SJSA1 (cell line): ENCODE measurements around the gene LSR. TPM values are rescaled to one million over a fixed set of nuclear protein-coding genes. Genes with fewer than 3 reads are reported as not detected.

Experiments used
- DNase-seq, 2 experiments: peaks; one replicate each; pipeline ENCODE4 v3.0.0-alpha.2; 2015 to 2020; ENCODE audit warnings: low spot score in 2 of 2, low read depth in 1 of 2
- H3K27ac ChIP-seq: fragments of 250-450 bp; sonication (Bioruptor Pico); 2 replicates; pipeline ENCODE4 v1.5.1; 2020; ENCODE audit warnings: mild to moderate bottlenecking, moderate library complexity
- H3K27me3 ChIP-seq: fragments of 250-450 bp; sonication (Bioruptor Pico); replicated peaks from 2 replicates; pipeline ENCODE4 v1.5.1; 2020; ENCODE audit warnings: mild to moderate bottlenecking, moderate library complexity
- H3K36me3 ChIP-seq: fragments of 250-450 bp; sonication (Bioruptor Pico); 2 replicates; pipeline ENCODE4 v1.5.1; 2020; ENCODE audit warnings: mild to moderate bottlenecking
- H3K4me1 ChIP-seq: fragments of 250-450 bp; sonication (Bioruptor Pico); replicated peaks from 2 replicates; pipeline ENCODE4 v1.6.1; 2021; ENCODE audit warnings: mild to moderate bottlenecking
- H3K4me3 ChIP-seq: fragments of 250-450 bp; sonication (Bioruptor Pico); 2 replicates; pipeline ENCODE4 v1.5.1; 2020; ENCODE audit warnings: mild to moderate bottlenecking
- H3K9me3 ChIP-seq: fragments of 250-450 bp; sonication (Bioruptor Pico); replicated peaks from 2 replicates; pipeline ENCODE4 v1.5.1; 2020; ENCODE audit warnings: mild to moderate bottlenecking
- total RNA-seq: library from RNA; depleted of rRNA; stranded (reverse); fragments of >200 nt; shearing (Covaris generic); gene quantifications from 2 replicates; pipeline ENCODE4 v1.2.3, GENCODE V29; 2014

Gene LSR
- total RNA-seq, 1 experiment from 2014 or later = 2.0 TPM

DNA sequence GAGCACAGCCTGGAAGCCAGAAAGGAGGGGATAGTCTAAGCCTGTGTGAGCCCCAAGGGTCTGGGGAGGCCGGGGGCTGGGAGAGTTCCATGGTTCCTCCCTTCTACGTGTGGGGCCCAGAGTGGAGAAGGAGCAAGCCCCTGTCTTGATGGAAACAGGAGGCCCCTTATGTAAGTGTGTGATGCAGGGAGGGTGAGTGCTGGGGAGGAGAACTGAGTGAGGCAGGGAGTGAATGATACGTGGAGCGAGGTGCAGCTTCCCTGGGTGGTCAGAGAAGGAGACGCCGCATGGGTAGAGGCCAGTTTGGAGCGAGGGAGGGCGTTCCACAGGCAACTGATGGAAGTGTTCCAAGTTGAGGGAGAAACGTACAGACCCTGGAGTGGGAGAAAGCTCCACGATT lies 59.1 kb downstream of the LSR start:
- no peak for DNase-seq
- H3K4me3 ChIP-seq = no peak overlapping the region
- H3K4me1 ChIP-seq = peaks cover 46% of the 10 kb centered on the region
- H3K27ac ChIP-seq = no peak overlapping the region
- H3K27me3 ChIP-seq = no peaks in the 10 kb centered on the region
- no peaks in the 10 kb centered on the region for H3K36me3 ChIP-seq
- no peaks in the 10 kb centered on the region for H3K9me3 ChIP-seq

DNA sequence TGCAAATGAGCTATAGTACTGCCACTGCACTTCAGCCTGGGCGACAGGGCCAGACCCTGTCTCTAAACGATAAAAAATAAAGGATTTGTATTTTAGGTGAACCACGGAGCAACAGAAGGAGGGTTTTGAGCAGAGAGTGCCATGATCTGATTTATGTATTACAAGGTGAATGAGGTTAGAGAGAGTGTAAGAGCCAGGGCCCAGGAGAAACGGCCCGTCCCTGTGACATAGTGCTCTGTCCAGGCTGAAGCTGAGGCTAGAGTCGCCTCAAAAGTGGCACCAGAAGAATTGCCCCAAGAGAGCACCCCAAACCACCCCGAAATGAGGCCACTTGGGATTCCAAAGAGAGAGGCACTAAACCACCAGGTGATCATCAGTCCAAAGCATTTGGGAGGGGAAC lies 60.1 kb downstream of the LSR start:
- Histone ChIP-seq H3K27ac (no peak overlapping the region), H3K4me3 (no peak overlapping the region), H3K4me1 (peaks cover 55% of the 10 kb centered on the region), H3K9me3 (no peaks in the 10 kb centered on the region), H3K36me3 (no peaks in the 10 kb centered on the region), H3K27me3 (no peaks in the 10 kb centered on the region)
- no peak for DNase-seq

DNA sequence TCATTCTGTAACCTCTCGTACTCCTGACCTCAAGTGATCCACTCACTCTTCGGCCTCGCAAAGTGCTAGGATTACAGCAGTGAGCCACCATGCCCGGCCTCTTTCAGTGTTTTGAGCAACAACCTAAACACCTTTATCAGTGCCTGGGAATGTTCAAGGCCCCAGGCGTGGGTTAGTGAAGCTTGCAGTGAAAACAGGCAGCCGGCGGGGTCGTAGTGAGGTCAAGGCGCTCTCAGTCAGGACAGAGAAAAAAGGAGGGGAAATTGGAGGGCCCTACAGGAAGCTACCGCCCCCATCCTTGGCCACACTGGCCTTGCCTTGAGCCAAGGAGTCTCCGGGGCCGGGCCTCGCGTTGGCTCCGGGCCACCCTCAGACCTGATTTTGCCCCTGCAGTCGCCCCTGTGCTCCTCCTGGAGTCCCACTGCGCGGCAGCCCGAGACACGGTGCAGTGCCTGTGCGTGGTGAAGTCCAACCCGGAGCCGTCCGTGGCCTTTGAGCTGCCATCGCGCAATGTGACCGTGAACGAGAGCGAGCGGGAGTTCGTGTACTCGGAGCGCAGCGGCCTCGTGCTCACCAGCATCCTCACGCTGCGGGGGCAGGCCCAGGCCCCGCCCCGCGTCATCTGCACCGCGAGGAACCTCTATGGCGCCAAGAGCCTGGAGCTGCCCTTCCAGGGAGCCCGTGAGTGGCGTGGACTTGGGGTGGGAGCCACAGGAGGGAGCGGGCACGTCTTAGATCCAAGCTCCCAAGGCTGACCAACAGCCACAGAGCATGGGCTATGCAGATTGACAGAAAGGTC lies 60.9 kb downstream of the LSR start:
- Histone ChIP-seq H3K36me3 (no peaks in the 10 kb centered on the region), H3K9me3 (no peaks in the 10 kb centered on the region), H3K27me3 (no peaks in the 10 kb centered on the region), H3K4me1 (peaks cover 55% of the 10 kb centered on the region), H3K4me3 (no peak overlapping the region), H3K27ac (no peak overlapping the region; the same call in 1 of the 2 replicates)
- DNase-seq = no peak

DNA sequence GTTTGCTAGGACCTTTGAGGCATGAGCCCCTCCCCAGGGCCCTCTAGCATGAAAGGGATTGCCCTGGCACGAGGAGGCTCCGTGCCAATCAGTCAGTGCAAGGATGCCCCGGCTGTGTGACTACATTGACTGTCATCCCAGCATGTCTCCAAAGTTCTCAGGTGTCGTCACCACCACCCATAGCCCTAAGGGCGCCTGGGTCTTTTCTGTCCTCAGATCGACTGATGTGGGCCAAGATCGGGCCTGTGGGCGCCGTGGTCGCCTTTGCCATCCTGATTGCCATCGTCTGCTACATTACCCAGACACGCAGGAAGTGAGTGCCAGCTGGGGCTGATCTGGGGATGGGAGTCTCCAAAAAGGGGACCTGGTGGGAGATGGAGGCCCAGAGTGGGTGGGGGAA lies 61.5 kb downstream of the LSR start:
- H3K4me3 ChIP-seq = no peak overlapping the region
- H3K27ac ChIP-seq = no peak overlapping the region
- H3K27me3 ChIP-seq = no peaks in the 10 kb centered on the region
- H3K9me3 ChIP-seq = no peaks in the 10 kb centered on the region
- no peaks in the 10 kb centered on the region for H3K36me3 ChIP-seq
- peaks cover 55% of the 10 kb centered on the region for H3K4me1 ChIP-seq
- DNase-seq = no peak

DNA sequence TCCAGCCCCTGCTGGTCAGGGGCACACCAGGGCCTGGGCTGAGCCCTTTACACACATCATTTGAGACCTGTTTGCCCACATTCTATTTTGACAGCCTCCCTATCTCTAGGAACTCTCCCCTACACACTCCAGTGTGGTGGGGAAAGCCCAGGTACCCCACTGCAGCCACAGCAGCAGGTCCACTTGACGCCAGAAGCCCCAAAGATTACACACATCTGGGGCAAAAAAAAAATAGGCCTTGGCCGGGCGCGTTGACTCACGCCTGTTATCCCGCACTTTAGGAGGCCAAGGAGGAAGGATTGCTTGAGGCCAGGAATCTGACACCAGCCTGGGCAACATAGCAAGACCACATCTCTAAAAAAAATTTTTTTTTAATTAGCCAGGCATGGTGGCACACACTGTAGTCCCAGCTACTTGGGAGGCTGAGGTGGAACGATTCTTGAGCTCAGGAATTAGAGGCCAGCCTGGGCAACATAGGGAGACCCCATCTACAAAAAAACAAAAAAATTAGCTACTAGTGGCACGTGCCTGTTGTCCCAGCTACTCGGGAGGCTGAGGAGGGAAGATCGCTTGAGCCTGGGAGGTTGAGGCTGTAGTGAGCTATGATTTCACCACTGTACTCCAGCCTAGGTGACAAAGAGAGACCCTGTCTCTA lies 62.1 kb downstream of the LSR start:
- Histone ChIP-seq H3K36me3 (no peaks in the 10 kb centered on the region), H3K4me3 (no peak overlapping the region), H3K27me3 (no peaks in the 10 kb centered on the region), H3K27ac (no peak overlapping the region), H3K4me1 (peaks cover 55% of the 10 kb centered on the region), H3K9me3 (no peaks in the 10 kb centered on the region)
- DNase-seq = no peak

DNA sequence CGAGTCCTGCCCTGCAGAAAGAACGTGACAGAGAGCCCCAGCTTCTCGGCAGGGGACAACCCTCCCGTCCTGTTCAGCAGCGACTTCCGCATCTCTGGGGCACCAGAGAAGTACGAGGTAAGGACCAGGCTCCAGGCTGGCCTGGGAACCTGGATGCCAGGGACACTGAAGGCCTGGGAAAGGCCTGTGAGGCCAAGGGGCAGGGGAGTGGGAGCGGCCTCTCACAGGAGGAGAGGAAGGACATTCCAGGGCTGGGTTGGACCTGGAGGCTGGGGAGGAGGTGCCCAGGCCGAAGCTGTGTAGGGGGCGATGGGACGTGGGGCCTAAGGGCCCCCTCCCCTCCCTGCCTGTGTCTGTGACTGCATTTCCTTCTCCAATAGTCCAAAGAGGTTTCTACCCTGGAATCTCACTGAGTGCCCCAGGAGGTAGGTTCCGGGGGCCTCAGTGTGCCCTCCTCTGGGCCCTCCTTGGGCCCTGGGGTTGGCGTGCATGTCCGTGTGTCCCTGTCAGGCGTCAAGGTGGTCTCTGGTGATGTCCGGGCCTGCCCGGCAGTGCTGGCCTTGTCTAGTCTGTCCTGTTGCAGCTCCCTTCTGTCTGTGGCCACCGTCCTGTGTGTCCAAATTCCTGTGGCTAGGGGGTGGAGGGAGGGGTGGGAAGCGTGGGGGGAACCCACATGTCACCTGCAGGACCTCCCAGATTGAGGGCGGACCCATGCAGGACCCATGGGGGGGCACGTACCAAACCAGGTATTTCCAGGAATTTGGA lies 63.3 kb downstream of the LSR start:
- H3K27me3 ChIP-seq = no peaks in the 10 kb centered on the region
- peaks cover 55% of the 10 kb centered on the region for H3K4me1 ChIP-seq
- DNase-seq = peak in 1 of 2 experiments; percentile 38
- H3K9me3 ChIP-seq = no peaks in the 10 kb centered on the region
- peak overlapping the region; percentile 63 for H3K27ac ChIP-seq
- H3K36me3 ChIP-seq = no peaks in the 10 kb centered on the region
- no peak overlapping the region for H3K4me3 ChIP-seq

DNA sequence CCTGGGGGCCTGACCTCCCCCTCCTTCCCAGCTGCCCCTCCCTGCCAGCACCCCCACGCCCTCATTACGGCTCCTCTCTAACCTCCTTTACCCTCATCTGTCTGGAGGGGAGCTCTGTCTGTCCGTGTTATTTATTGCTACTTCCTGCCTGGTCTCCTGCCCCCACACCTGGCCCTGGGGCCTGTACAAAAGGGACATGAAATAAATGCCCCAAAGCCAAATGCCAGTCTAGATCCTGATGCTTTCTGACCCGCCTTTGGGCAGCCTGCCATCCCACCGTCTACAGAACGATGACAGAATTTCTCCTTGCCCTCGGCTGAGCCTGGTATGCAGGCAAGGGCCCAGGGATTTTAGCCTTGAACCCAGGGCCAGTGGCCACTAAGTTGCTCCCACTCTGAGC lies 64.8 kb downstream of the LSR start:
- Histone ChIP-seq H3K36me3 (no peaks in the 10 kb centered on the region), H3K27me3 (no peaks in the 10 kb centered on the region), H3K4me1 (peaks cover 50% of the 10 kb centered on the region), H3K27ac (no peak overlapping the region), H3K9me3 (no peaks in the 10 kb centered on the region), H3K4me3 (no peak overlapping the region)
- no peak for DNase-seq

DNA sequence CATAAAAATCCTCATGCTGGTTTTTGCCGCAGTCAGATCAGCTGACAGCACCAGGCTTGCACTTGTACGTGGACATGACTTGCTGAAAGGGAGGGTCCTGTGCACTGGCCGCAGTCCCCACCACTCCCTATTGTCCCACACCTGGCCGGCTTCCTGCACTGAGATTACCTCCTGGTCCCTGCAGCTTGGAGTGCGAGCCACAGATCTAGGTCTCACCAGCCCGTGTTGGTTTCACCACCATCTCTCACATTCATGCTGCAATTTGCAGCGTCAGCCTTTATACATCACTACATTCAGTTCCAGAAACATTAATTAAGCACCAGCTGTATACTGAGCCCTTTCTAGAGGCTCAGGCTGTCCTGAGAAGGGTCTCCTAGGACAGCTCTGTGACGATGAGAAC lies 65.2 kb downstream of the LSR start:
- Histone ChIP-seq H3K36me3 (no peaks in the 10 kb centered on the region), H3K4me1 (peaks cover 54% of the 10 kb centered on the region), H3K27me3 (no peaks in the 10 kb centered on the region), H3K4me3 (no peak overlapping the region), H3K27ac (no peak overlapping the region), H3K9me3 (no peaks in the 10 kb centered on the region)
- no peak for DNase-seq

DNA sequence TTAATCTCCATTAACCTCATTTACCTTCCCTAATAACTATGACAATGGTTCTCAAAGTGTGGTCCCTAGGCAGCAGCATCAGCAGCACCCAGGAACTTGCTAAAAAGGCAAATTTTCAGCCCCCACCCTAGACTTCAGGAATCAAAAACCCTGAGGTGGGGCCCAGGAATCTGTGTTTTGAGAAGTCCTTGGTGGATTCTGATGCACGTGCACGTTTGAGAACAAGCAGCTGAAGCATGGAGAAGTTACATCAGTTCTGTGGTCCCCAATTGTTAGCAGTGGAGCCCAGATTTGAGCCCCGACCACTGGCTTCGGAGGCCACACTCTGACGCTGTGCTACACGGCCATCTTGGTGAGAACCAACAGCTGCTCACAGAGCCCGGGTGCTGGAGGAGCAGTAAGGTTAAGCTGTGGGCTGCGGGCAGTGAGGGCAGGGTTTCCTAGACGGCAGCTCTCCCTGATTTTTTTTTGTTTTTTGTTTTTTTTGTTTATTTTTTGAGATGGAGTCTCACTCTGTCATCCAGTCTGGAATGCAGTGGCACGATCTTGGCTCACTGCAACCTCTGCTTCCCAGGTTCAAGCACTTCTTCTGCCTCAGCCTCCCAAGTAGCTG lies 66.2 kb downstream of the LSR start:
- Histone ChIP-seq H3K9me3 (no peaks in the 10 kb centered on the region), H3K4me1 (peaks cover 51% of the 10 kb centered on the region), H3K27ac (no peak overlapping the region), H3K27me3 (no peaks in the 10 kb centered on the region), H3K4me3 (no peak overlapping the region), H3K36me3 (no peaks in the 10 kb centered on the region)
- no peak for DNase-seq

DNA sequence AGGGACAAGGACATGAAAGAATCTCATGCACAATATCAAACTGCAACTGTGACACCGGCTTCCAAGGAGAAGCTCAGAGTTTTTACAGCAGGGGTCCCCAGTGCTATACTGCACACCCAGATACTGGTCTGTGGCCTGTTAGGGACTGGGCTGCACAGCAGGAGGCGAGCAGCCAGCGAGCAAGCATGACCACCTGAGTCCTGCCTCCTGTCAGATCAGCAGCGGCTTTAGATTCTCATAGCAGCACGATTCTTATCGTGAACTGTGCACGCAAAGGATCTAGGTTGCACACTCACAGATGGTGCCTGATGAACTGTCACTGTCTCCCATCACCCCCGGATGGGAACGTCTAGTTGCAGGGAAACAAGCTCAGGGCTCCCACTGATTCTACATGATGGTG lies 67.1 kb downstream of the LSR start:
- Histone ChIP-seq H3K36me3 (no peaks in the 10 kb centered on the region), H3K4me1 (peaks cover 43% of the 10 kb centered on the region), H3K27me3 (no peaks in the 10 kb centered on the region), H3K27ac (no peak overlapping the region), H3K4me3 (no peak overlapping the region), H3K9me3 (no peaks in the 10 kb centered on the region)
- DNase-seq = no peak

DNA sequence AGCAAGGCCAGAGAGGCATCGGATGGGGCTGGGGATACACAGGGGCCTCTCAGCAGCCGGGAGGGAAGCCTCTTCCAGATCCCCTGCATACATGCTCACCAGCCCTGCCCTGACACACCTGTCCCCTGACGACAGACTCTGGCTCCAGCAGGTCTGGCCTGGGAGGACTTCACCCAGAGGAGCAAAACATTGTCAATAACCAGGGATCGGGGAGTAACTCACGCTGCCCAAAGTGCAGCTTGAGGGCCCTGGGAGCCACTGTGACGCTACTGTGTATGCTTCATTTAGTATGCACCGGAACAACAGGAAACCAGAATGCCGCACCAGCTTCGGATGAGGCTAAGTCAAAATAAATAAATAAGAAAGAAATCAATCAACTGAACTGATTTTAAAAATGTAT lies 67.8 kb downstream of the LSR start:
- H3K9me3 ChIP-seq = no peaks in the 10 kb centered on the region
- DNase-seq = no peak
- H3K4me1 ChIP-seq = peaks cover 36% of the 10 kb centered on the region
- no peaks in the 10 kb centered on the region for H3K36me3 ChIP-seq
- no peak overlapping the region for H3K4me3 ChIP-seq
- no peaks in the 10 kb centered on the region for H3K27me3 ChIP-seq
- no peak overlapping the region for H3K27ac ChIP-seq
